Liver (tissue), 9 donors: ENCODE results near the gene MSI2. TPM values are rescaled to one million over a fixed set of nuclear protein-coding genes. Genes with fewer than 3 reads are reported as not detected.

Experiments
- DNase-seq: peaks from one replicate; pipeline ENCODE4 v3.0.0-alpha.2; 2017; ENCODE audit warnings: low spot score
- H3K27ac ChIP-seq, 2 donors: one replicate each; pipeline ENCODE4 v1.7.0; 2013; ENCODE audit warnings: inconsistent platforms in 2 of 2, low read length in 2 of 2, control low read depth in 1 of 2, low read depth in 1 of 2, mild to moderate bottlenecking in 1 of 2
- H3K27me3 ChIP-seq, 4 donors: one replicate each; pipeline versions ENCODE4 v1.6.1 to v1.7.0; 2013; ENCODE audit warnings: low read length in 3 of 4, inconsistent platforms in 1 of 4, mild to moderate bottlenecking in 1 of 4, moderate library complexity in 1 of 4; ENCODE audit not compliant: control insufficient read depth in 4 of 4, insufficient read depth in 4 of 4
- H3K36me3 ChIP-seq, 4 donors: one replicate each; pipeline versions ENCODE4 v1.6.1 to v1.7.0; 2013; ENCODE audit warnings: low read length in 3 of 4, mild to moderate bottlenecking in 3 of 4, low read depth in 1 of 4, moderate library complexity in 1 of 4; ENCODE audit not compliant: control insufficient read depth in 4 of 4, insufficient read depth in 3 of 4
- H3K4me1 ChIP-seq, 4 donors: one replicate each; pipeline versions ENCODE4 v1.6.1 to v1.7.0; 2013; ENCODE audit warnings: low read length in 3 of 4, mild to moderate bottlenecking in 3 of 4, moderate library complexity in 1 of 4; ENCODE audit not compliant: control insufficient read depth in 4 of 4, insufficient read depth in 4 of 4
- H3K4me3 ChIP-seq, 3 donors: one replicate each; pipeline versions ENCODE4 v1.6.1 to v1.7.0; 2013; ENCODE audit warnings: low read length in 3 of 3, control low read depth in 1 of 3, low read depth in 1 of 3, mild to moderate bottlenecking in 1 of 3
- H3K9ac ChIP-seq, 2 donors: one replicate each; pipeline ENCODE4 v1.7.0; 2013; ENCODE audit warnings: low read length in 2 of 2, mild to moderate bottlenecking in 2 of 2, moderate library complexity in 2 of 2, control low read depth in 1 of 2, low read depth in 1 of 2
- H3K9me3 ChIP-seq, 4 donors: one replicate each; pipeline versions ENCODE4 v1.6.1 to v1.7.0; 2013; ENCODE audit warnings: low read length in 3 of 4; ENCODE audit not compliant: control insufficient read depth in 4 of 4
- CTCF ChIP-seq: fragments of 150-350 bp; IDR thresholded peaks from 2 replicates; pipeline ENCODE4 v1.5.1; 2017; ENCODE audit warnings: improper control_type of control experiment, low read depth, low read length; ENCODE audit not compliant: missing input control
- FOXA1 ChIP-seq: IDR thresholded peaks from 2 replicates; pipeline ENCODE4 v1.6.1; 2016; ENCODE audit warnings: antibody characterized with exemption
- GABPA ChIP-seq, 2 donors: IDR thresholded peaks in 1 of 2; conservative IDR thresholded peaks in 1 of 2; 2 replicates each; pipeline ENCODE4 v1.6.1; 2016; ENCODE audit warnings: antibody characterized with exemption in 2 of 2, mild to moderate bottlenecking in 1 of 2, moderate library complexity in 1 of 2
- HNF4A ChIP-seq, 2 donors: conservative IDR thresholded peaks; 2 replicates each; pipeline ENCODE4 v1.6.1; 2016; ENCODE audit warnings: antibody characterized with exemption in 2 of 2, mild to moderate bottlenecking in 2 of 2
- HNF4G ChIP-seq: IDR thresholded peaks from 2 replicates; pipeline ENCODE4 v1.6.1; 2016; ENCODE audit warnings: antibody characterized with exemption
- JUND ChIP-seq, 2 donors: IDR thresholded peaks; 2 replicates each; pipeline ENCODE4 v1.6.1; 2016; ENCODE audit warnings: antibody characterized with exemption in 2 of 2
- MAX ChIP-seq: IDR thresholded peaks from 2 replicates; pipeline ENCODE4 v1.6.1; 2016; ENCODE audit warnings: antibody characterized with exemption
- NR2F2 ChIP-seq: IDR thresholded peaks from 2 replicates; pipeline ENCODE4 v1.6.1; 2016; ENCODE audit warnings: antibody characterized with exemption
- RAD21 ChIP-seq, 2 donors: IDR thresholded peaks; 2 replicates each; pipeline ENCODE4 v1.6.1; 2016; ENCODE audit warnings: antibody characterized with exemption in 2 of 2, mild to moderate bottlenecking in 2 of 2
- RXRA ChIP-seq, 2 donors: IDR thresholded peaks; 2 replicates each; pipeline ENCODE4 v1.6.1; 2017 to 2018; ENCODE audit warnings: antibody characterized with exemption in 2 of 2, mild to moderate bottlenecking in 1 of 2
- SP1 ChIP-seq: IDR thresholded peaks from 2 replicates; pipeline ENCODE4 v1.6.1; 2018; ENCODE audit warnings: antibody characterized with exemption, mild to moderate bottlenecking
- TAF1 ChIP-seq: conservative IDR thresholded peaks from 2 replicates; pipeline ENCODE4 v1.6.1; 2016; ENCODE audit warnings: antibody characterized with exemption, mild to moderate bottlenecking
- YY1 ChIP-seq: IDR thresholded peaks from 2 replicates; pipeline ENCODE4 v1.6.1; 2016; ENCODE audit warnings: antibody characterized with exemption, mild to moderate bottlenecking
- WGBS: extraction: QIAGEN DNeasy Blood & Tissue Kit; methylation state at CpG from one replicate; pipeline ENCODE4 v1.1.7; 2013; 5-methylcytosine and 5-hydroxymethylcytosine counted together
- polyA plus RNA-seq, 2 donors: library from polyadenylated mRNA; stranded (reverse) in 1 of 2; unstranded in 1 of 2; fragments of 200-250 nt in 1 of 2; fragments of >200 nt in 1 of 2; fragmentation: Nextera tagmentation in 1 of 2; extraction: Ambion mirVana in 1 of 2; gene quantifications; one replicate each; pipeline versions ENCODE4 v1.2.1 to v1.2.3, GENCODE V29; 2013 to 2015
- total RNA-seq, 2 donors: library from RNA; depleted of rRNA; stranded (reverse); fragments of >200 nt; gene quantifications; one replicate each; pipeline ENCODE4 v1.2.3, GENCODE V29; 2014
- TF ChIP-seq, protein P1 (sequence below): IDR thresholded peaks from 2 replicates; pipeline ENCODE4 v1.6.1; 2016; ENCODE audit warnings: antibody characterized with exemption
- TF ChIP-seq, protein P2 (sequence below): IDR thresholded peaks from 2 replicates; pipeline ENCODE4 v1.6.1; 2016; ENCODE audit warnings: antibody characterized with exemption, mild to moderate bottlenecking
- donor health status: healthy.
- donor health status: healthy.
- donor health status: healthy.
- donor health status: healthy.
- donor health status: healthy.

MSI2 gene
- total and polyA plus RNA-seq, 4 donors = 5.7 to 15.6 (median 9.2) TPM

DNA sequence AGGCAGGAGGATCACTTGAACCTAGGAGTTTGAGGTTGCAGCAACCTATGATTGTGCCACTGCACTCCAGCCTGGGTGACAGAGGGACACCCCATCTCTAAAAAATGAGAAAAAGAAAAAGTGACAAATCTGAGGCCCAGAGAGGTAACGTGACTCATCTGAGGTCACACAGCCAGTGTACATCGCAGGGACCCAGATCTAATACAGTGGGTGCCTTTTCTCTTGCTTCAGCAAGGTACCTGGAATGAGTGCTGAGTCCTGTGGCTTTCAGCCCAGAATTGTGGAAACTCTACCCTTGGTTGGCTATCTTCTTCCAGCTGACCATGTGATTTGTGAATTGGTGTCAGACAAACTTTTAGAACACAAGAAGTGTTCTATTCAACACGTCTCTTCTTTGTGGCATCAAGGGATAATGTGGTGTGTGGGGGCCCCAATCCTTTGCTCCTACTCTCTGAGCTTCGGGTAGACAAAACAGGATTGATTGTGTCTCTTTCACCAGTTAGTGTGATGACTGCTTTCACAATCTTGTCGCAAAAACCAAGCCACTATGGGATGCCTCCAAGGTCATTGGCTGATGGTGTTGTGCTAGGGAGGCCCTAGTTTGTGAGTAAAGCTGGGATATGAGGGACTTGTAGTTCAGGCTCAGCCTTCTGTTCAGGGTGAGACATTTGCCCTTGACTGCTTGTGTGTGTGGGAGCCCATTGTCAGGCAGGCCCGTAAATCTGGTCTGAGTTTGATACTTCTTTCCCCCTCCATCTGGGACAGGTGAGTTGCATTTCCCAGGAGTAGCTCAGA lies 71.0 kb downstream of the MSI2 start:
- Histone ChIP-seq H3K4me1 (peaks cover 0 to 2% (median 0%) of the 10 kb centered on the region in 4 donors), H3K36me3 (no peaks in the 10 kb centered on the region), H3K27ac (no peak overlapping the region), H3K9ac (no peak overlapping the region), H3K4me3 (no peak overlapping the region), H3K27me3 (no peaks in the 10 kb centered on the region), H3K9me3 (no peaks in the 10 kb centered on the region)
- no peak for DNase-seq
- WGBS = 96% methylated on average over 6 of the region's 6 CpGs
- TF ChIP-seq RXRA (IDR thresholded peaks at IDR 0.05) (no peak), HNF4A (conservative IDR thresholded peaks at IDR 0.05) (no peak), YY1 (no peak)

- no peak overlapping the region for H3K27ac ChIP-seq
- DNase-seq = no peak
- no peak for TF ChIP-seq SP1
- TF ChIP-seq, protein P1, sequence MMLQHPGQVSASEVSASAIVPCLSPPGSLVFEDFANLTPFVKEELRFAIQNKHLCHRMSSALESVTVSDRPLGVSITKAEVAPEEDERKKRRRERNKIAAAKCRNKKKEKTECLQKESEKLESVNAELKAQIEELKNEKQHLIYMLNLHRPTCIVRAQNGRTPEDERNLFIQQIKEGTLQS = no peak
- TF ChIP-seq JUND (IDR thresholded peaks at IDR 0.05) = no peak
- no peak for TF ChIP-seq RXRA (IDR thresholded peaks at IDR 0.05)
- no peak for TF ChIP-seq MAX
- TF ChIP-seq CTCF = no peak
- no peak for TF ChIP-seq TAF1
These were observed 72.0 kb downstream of the MSI2 start for GRCh38 chr17:57328109-57328882.

GRCh38 chr17:57329380-57330214 lies 73.3 kb downstream of the MSI2 start:
- H3K27me3 ChIP-seq = no peaks in the 10 kb centered on the region
- peaks cover 0 to 2% (median 0%) of the 10 kb centered on the region in 4 donors for H3K4me1 ChIP-seq
- no peaks in the 10 kb centered on the region for H3K9me3 ChIP-seq
- no peak overlapping the region for H3K9ac ChIP-seq
- H3K27ac ChIP-seq = no peak overlapping the region
- H3K36me3 ChIP-seq = no peaks in the 10 kb centered on the region
- WGBS = 43% methylated on average over 9 of the region's 9 CpGs
- H3K4me3 ChIP-seq = no peak overlapping the region
- no peak for DNase-seq
- TF ChIP-seq NR2F2 = peak; percentile 95
- TF ChIP-seq SP1 = peak; percentile 61
- TF ChIP-seq RXRA (IDR thresholded peaks at IDR 0.05) = peak; percentile 69 to 91
- no peak for TF ChIP-seq TAF1
- TF ChIP-seq HNF4G = no peak
- no peak for TF ChIP-seq FOXA1
- no peak for TF ChIP-seq CTCF
- TF ChIP-seq HNF4A (conservative IDR thresholded peaks at IDR 0.05) = peak in 1 of 2 donors; percentile 22
- no peak for TF ChIP-seq JUND (IDR thresholded peaks at IDR 0.05)
- TF ChIP-seq GABPA (IDR thresholded peaks at IDR 0.05 in 1 of 2, conservative IDR thresholded peaks at IDR 0.05 in 1 of 2) = no peak
- TF ChIP-seq, protein P2, sequence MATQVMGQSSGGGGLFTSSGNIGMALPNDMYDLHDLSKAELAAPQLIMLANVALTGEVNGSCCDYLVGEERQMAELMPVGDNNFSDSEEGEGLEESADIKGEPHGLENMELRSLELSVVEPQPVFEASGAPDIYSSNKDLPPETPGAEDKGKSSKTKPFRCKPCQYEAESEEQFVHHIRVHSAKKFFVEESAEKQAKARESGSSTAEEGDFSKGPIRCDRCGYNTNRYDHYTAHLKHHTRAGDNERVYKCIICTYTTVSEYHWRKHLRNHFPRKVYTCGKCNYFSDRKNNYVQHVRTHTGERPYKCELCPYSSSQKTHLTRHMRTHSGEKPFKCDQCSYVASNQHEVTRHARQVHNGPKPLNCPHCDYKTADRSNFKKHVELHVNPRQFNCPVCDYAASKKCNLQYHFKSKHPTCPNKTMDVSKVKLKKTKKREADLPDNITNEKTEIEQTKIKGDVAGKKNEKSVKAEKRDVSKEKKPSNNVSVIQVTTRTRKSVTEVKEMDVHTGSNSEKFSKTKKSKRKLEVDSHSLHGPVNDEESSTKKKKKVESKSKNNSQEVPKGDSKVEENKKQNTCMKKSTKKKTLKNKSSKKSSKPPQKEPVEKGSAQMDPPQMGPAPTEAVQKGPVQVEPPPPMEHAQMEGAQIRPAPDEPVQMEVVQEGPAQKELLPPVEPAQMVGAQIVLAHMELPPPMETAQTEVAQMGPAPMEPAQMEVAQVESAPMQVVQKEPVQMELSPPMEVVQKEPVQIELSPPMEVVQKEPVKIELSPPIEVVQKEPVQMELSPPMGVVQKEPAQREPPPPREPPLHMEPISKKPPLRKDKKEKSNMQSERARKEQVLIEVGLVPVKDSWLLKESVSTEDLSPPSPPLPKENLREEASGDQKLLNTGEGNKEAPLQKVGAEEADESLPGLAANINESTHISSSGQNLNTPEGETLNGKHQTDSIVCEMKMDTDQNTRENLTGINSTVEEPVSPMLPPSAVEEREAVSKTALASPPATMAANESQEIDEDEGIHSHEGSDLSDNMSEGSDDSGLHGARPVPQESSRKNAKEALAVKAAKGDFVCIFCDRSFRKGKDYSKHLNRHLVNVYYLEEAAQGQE = no peak
- peak; percentile 20 to 42 for TF ChIP-seq RAD21 (IDR thresholded peaks at IDR 0.05)

More at GRCh38 chr17:57328109-57328882, 72.0 kb downstream of the MSI2 start:
- Histone ChIP-seq H3K9me3 (no peaks in the 10 kb centered on the region), H3K9ac (no peak overlapping the region), H3K27me3 (no peaks in the 10 kb centered on the region), H3K4me1 (peaks cover 0 to 2% (median 0%) of the 10 kb centered on the region in 4 donors), H3K36me3 (no peaks in the 10 kb centered on the region), H3K4me3 (no peak overlapping the region)
- WGBS = 95% methylated on average over 1 of the region's 1 CpG
